Neural progenitor cell (in vitro differentiated cells): ENCODE measurements around the gene NELL2.

Experiments
- CTCF ChIP-seq: fragments of 200-600 bp; sonication (generic); IDR thresholded peaks from 2 replicates; pipeline ENCODE4 v1.5.1; 2017; ENCODE audit warnings: antibody characterized with exemption, mild to moderate bottlenecking
- EZH2phosphoT487 ChIP-seq: fragments of 200-600 bp; sonication (generic); IDR thresholded peaks from 2 replicates; pipeline ENCODE4 v1.6.1; 2017; ENCODE audit warnings: antibody characterized with exemption

- no peak for TF ChIP-seq EZH2phosphoT487
- no peak for TF ChIP-seq CTCF
These were observed 324.5 kb downstream of the NELL2 start for GRCh38 chr12:44551631-44552030.
